DND-41 (cell line): ENCODE measurements around the gene ARHGAP18.

Experiments
- CTCF ChIP-seq: IDR thresholded peaks from 2 replicates; pipeline ENCODE4 v1.5.1; 2012; ENCODE audit warnings: borderline replicate concordance, low read length, moderate library complexity, mild to moderate bottlenecking; ENCODE audit not compliant: poor library complexity, severe bottlenecking; ENCODE audit errors: extremely low read depth
- EZH2 ChIP-seq: IDR thresholded peaks from 3 replicates; pipeline ENCODE4 v1.6.1; 2012; ENCODE audit warnings: borderline replicate concordance, low read depth, mild to moderate bottlenecking, moderate library complexity, low read length, inconsistent platforms; ENCODE audit not compliant: severe bottlenecking

GRCh38 chr6:129635396-129636130 lies 74.4 kb downstream of the ARHGAP18 start:
- TF ChIP-seq EZH2 (no peak), CTCF (no peak)
